Measurements from ENCODE around the gene SUSD1. TPM values are rescaled to one million over a fixed set of nuclear protein-coding genes. Genes with fewer than 3 reads are reported as not detected.

SUSD1 gene
- total RNA-seq, 1 experiment from 2014 or later, result 8.1 TPM

- Histone ChIP-seq H3K56ac (ENCODE audit: insufficient read length, low read depth, low read length) (no peak overlapping the region), H4K5ac (ENCODE audit: insufficient read length, low read depth, low read length) (no peak overlapping the region), H3K4me1 (ENCODE audit: insufficient read depth, low read length) (no peaks in the 10 kb centered on the region), H3K79me1 (ENCODE audit: insufficient read depth, low read depth, low read length, poor library complexity, severe bottlenecking) (no peaks in the 10 kb centered on the region), H3K14ac (ENCODE audit: insufficient read depth, low read length) (no peak overlapping the region), H3K27me3 (ENCODE audit: insufficient read depth, low read length) (no peaks in the 10 kb centered on the region), H2BK12ac (ENCODE audit: insufficient read length, low read depth, low read length) (no peak overlapping the region), H2BK20ac (ENCODE audit: low read depth, low read length, poor library complexity, severe bottlenecking) (no peak overlapping the region), H3K79me2 (ENCODE audit: insufficient read depth, low read length) (no peaks in the 10 kb centered on the region), H2BK120ac (ENCODE audit: low read depth, low read length, poor library complexity, severe bottlenecking) (no peak overlapping the region), H3K9ac (ENCODE audit: extremely low read depth, insufficient read length, low read length) (no peak overlapping the region), H3K18ac (ENCODE audit: insufficient read length, low read depth, low read length) (no peak overlapping the region), H2AFZ (ENCODE audit: low read length) (no peak overlapping the region), H2BK15ac (ENCODE audit: low read depth, low read length) (no peak overlapping the region), H4K91ac (ENCODE audit: insufficient read length, low read depth, low read length) (no peak overlapping the region), H3K23me2 (ENCODE audit: insufficient read length, low read depth, low read length, poor library complexity, severe bottlenecking) (no peaks in the 10 kb centered on the region), H3T11ph (ENCODE audit: low read length) (no peak overlapping the region), H3K27ac (ENCODE audit: insufficient read length, low read depth, low read length) (no peak overlapping the region), H4K20me1 (ENCODE audit: control insufficient read depth, insufficient read depth, insufficient read length) (no peaks in the 10 kb centered on the region), H4K8ac (replicated peaks; ENCODE audit: insufficient read length, low read depth, low read length) (no peak overlapping the region), H2BK5ac (ENCODE audit: insufficient read length, low read length) (no peak overlapping the region), H3K4ac (ENCODE audit: low read depth, low read length) (no peak overlapping the region), H3K23ac (ENCODE audit: insufficient read length, low read depth, low read length) (no peak overlapping the region), H3K9me3 (ENCODE audit: control insufficient read depth, low read depth, low read length) (no peaks in the 10 kb centered on the region), H3K4me2 (ENCODE audit: insufficient read depth, insufficient read length, low read length) (no peak overlapping the region), H2AK5ac (ENCODE audit: insufficient read length, low read length) (no peak overlapping the region)
- Mint-ChIP-seq H3K4me1 (peaks cover 9% of the 10 kb centered on the region in 2 experiments), H3K27me3 (ENCODE audit: low read depth) (no peaks in the 10 kb centered on the region), H3K27ac (no peak overlapping the region), H3K4me3 (no peak overlapping the region), H3K9me3 (no peaks in the 10 kb centered on the region), H3K36me3 (ENCODE audit: insufficient read depth in 1 of 3, low read depth in 3 of 3) (no peaks in the 10 kb centered on the region)
- TF ChIP-seq CTCF (conservative IDR thresholded peaks at IDR 0.05), result no peak
- no peak for DNase-seq
These were observed 127.5 kb downstream of the SUSD1 start for GRCh38 chr9:112047538-112048066.
